Progenitor cell of endocrine pancreas (in vitro differentiated cells): ENCODE results near the gene ARSD. TPM values are rescaled to one million over a fixed set of nuclear protein-coding genes. Genes with fewer than 3 reads are reported as not detected.
A peak's percentile ranks its signal among the peaks of the same experiment; 100 is the strongest.
"Not testable (repeated sequence)": the region's sequence is repeated elsewhere in the genome, so short reads cannot be mapped to it uniquely, and the experiment has no call there.

Source experiments
- DNase-seq: peaks from one replicate; pipeline ENCODE4 v3.0.0; 2021; ENCODE audit warnings: low spot score; ENCODE audit not compliant: unreplicated experiment
- H3K27ac Mint-ChIP-seq: 2 replicates; pipeline ENCODE4 v1.8.0; 2021; ENCODE audit warnings: mild to moderate bottlenecking, moderate library complexity, mixed read lengths
- H3K27me3 Mint-ChIP-seq: 2 replicates; pipeline ENCODE4 v1.8.0; 2021; ENCODE audit warnings: mixed read lengths
- H3K36me3 Mint-ChIP-seq: 2 replicates; pipeline ENCODE4 v1.8.0; 2022; ENCODE audit warnings: mixed read lengths; ENCODE audit not compliant: insufficient read depth
- H3K4me1 Mint-ChIP-seq: 2 replicates; pipeline ENCODE4 v1.8.0; 2021; ENCODE audit warnings: low read depth, mixed read lengths
- H3K4me3 Mint-ChIP-seq: 2 replicates; pipeline ENCODE4 v1.8.0; 2021; ENCODE audit warnings: low read depth, mild to moderate bottlenecking, moderate library complexity, mixed read lengths
- H3K9me3 Mint-ChIP-seq: 2 replicates; pipeline ENCODE4 v1.8.0; 2021; ENCODE audit warnings: low read depth, mixed read lengths
- CTCF ChIP-seq: fragments of 200-600 bp; sonication (generic); IDR thresholded peaks from one replicate; pipeline ENCODE4 v1.5.0; 2021; ENCODE audit warnings: antibody characterized with exemption, mild to moderate bottlenecking; ENCODE audit not compliant: unreplicated experiment
- total RNA-seq: library from RNA; stranded (reverse); gene quantifications from 2 replicates; pipeline ENCODE4 v1.2.1, GENCODE V29; 2021

Gene ARSD
- total RNA-seq, 1 donor from 2014 or later: 76.8 TPM

DNA sequence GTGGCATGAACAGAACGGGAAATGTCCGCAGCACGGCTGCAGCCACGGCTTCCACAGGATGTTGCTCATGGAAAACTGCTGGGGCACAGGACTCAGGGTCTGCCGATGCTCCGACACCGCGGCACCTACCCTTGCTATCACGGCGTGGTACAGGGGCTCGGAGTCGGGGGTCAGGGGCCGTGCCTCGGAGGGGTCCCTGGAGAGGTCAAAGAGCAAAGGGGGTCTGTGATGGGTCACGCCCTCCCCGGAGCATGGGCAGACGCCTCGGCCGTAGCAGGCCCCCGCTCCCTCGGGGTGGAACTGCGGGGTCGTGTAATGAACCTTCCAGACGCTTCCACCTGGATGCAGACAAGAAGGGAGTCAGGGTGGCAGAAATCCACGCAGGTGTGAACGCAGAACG is 21.8 kb downstream of the ARSD start:
- peaks cover 20% of the 10 kb centered on the region for H3K9me3 Mint-ChIP-seq
- no peak for DNase-seq
- H3K4me1 Mint-ChIP-seq: peaks cover 3% of the 10 kb centered on the region
- H3K27ac Mint-ChIP-seq: no peak overlapping the region
- H3K4me3 Mint-ChIP-seq: no peak overlapping the region
- peaks cover 61% of the 10 kb centered on the region for H3K36me3 Mint-ChIP-seq
- H3K27me3 Mint-ChIP-seq: no peaks in the 10 kb centered on the region
- no peak for TF ChIP-seq CTCF

DNA sequence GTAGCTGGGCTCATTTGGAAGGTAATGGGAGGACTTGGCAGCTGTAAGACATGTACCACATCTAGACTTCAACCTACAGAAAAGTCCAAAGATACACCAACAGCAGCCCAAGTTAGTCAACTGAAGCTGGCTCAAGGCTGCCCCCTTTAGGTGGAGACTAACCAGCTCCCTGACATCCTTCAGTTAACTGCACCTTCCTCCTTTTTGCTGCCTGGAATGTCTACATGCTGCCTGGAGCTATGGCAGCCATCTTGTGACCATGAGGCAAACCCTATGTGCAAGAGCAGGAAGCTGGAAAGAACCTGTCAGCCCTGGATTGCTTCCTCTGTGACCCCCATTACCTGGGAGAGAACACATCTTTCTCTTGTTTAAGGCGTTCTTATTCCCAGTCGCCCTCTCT is 25.8 kb downstream of the ARSD start:
- peaks cover 28% of the 10 kb centered on the region for H3K9me3 Mint-ChIP-seq

DNA sequence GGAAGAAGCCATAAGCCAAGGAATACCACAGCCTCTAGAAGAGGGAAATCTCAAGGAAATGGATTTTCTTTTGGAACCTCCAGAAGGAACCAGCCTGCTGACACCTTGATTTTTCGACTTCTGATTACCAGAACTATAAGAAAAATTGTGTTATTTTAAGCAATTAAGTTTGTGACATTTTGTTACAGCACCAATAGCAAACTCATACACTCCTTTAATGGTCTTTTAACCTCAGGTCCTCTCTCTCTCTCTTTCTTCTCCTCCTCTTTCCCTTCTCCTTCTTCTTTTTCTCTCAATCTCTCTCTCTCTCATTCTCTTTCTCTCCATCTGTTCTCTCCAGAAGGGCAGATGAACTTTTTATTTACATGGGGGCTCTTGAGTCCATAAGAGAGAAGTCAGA is 26.3 kb downstream of the ARSD start:
- peaks cover 24% of the 10 kb centered on the region for H3K9me3 Mint-ChIP-seq
- no peak for TF ChIP-seq CTCF
- H3K4me1 Mint-ChIP-seq: peaks cover 21% of the 10 kb centered on the region
- peak overlapping the region; percentile 34 for H3K27ac Mint-ChIP-seq
- H3K36me3 Mint-ChIP-seq: peaks cover 51% of the 10 kb centered on the region
- no peaks in the 10 kb centered on the region for H3K27me3 Mint-ChIP-seq
- no peak overlapping the region for H3K4me3 Mint-ChIP-seq
- no peak for DNase-seq

More for the DNA sequence above, 25.8 kb downstream of the ARSD start:
- no peak overlapping the region for H3K4me3 Mint-ChIP-seq
- DNase-seq: no peak
- H3K27me3 Mint-ChIP-seq: no peaks in the 10 kb centered on the region
- H3K4me1 Mint-ChIP-seq: peaks cover 17% of the 10 kb centered on the region
- H3K36me3 Mint-ChIP-seq: peaks cover 56% of the 10 kb centered on the region
- no peak overlapping the region for H3K27ac Mint-ChIP-seq
- no peak for TF ChIP-seq CTCF

- H3K27ac Mint-ChIP-seq: peak overlapping the region; percentile 84
- peaks cover 33% of the 10 kb centered on the region for H3K4me1 Mint-ChIP-seq
Observed at GRCh38 chrX:2901367-2902036, 27.6 kb downstream of the ARSD start.

DNA sequence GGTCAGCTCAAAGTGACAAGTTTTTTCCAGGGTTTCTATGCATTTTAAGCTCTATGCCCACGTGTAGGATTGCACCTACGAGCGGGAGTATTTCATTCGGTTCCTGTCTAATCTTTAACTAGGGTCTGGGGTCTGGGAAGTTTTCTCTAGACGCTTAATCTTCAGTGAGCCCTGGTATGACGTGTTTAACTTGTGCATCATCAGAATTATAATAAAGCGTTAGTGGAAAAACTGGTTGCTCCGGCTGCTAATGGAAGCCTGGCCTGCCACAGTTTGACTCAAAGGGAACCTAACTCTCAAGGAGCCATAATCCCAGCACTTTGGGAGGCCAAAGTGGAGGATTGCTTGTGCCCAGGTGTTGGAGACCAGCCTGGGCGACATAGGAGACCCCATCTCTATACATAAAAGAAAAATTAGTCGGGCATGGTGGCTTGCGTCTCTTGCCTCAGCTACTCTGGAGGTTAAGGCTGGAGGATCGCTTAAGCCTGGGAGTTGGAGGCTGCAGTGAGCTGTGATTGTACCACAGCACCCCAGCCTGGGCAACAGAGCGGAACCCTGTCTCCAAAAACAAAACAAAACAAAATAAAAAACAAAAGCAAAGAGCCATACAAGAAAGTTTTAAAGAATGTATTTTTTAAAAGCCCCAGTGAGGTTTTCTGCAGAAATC is 30.2 kb downstream of the ARSD start:
- Mint-ChIP-seq H3K4me3 (peak overlapping the region; percentile 69), H3K27me3 (no peaks in the 10 kb centered on the region), H3K9me3 (peaks cover 21% of the 10 kb centered on the region), H3K27ac (peak overlapping the region; percentile 99), H3K36me3 (peaks cover 27% of the 10 kb centered on the region), H3K4me1 (peaks cover 42% of the 10 kb centered on the region)
- TF ChIP-seq CTCF: no peak
- DNase-seq: no peak

More at GRCh38 chrX:2901367-2902036, 27.6 kb downstream of the ARSD start:
- Mint-ChIP-seq H3K9me3 (peaks cover 23% of the 10 kb centered on the region), H3K27me3 (no peaks in the 10 kb centered on the region), H3K36me3 (peaks cover 43% of the 10 kb centered on the region), H3K4me3 (no peak overlapping the region)
- DNase-seq: no peak
- TF ChIP-seq CTCF: no peak

GRCh38 chrX:2897690-2898623 is 31.2 kb downstream of the ARSD start:
- Mint-ChIP-seq H3K9me3 (peaks cover 13% of the 10 kb centered on the region), H3K27ac (peak overlapping the region; percentile 99), H3K36me3 (peaks cover 27% of the 10 kb centered on the region), H3K4me1 (peaks cover 44% of the 10 kb centered on the region), H3K4me3 (peak overlapping the region; percentile 69)
- not testable (repeated sequence) for H3K27me3 Mint-ChIP-seq
- peak; percentile 66 for DNase-seq
